ENCODE data around the gene IFNK.
A peak's percentile ranks its signal among the peaks of the same experiment; 100 is the strongest.

IFNK gene

GRCh38 chr9:27511771-27512170 lies 12.3 kb upstream of the IFNK start:
- DNase-seq (ENCODE audit: low read depth in 2 of 2): no peak

DNA sequence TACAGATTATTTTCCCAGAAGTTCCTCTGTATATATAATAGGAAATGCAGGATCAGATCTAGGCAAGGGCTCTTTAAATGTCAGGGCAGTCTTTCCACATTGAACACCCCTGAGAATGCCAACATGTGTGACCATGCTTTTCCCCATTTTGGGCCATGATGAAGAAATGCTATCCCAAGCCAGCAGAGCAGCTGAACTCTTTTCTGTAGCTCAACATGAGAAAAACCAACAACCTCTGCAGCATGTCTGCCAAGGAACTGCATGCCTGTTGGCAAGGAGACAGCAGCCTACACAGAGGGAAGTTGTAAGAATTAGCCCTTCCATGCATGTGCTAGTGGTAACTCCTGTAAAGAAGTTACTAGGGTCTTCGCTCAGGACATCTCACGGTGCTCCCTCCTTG lies 9.5 kb upstream of the IFNK start:
- DNase-seq (ENCODE audit: low read depth in 2 of 2): no peak

GRCh38 chr9:27518006-27518405 lies 6.1 kb upstream of the IFNK start:
- no peak for DNase-seq (ENCODE audit: low read depth in 2 of 2)

DNA sequence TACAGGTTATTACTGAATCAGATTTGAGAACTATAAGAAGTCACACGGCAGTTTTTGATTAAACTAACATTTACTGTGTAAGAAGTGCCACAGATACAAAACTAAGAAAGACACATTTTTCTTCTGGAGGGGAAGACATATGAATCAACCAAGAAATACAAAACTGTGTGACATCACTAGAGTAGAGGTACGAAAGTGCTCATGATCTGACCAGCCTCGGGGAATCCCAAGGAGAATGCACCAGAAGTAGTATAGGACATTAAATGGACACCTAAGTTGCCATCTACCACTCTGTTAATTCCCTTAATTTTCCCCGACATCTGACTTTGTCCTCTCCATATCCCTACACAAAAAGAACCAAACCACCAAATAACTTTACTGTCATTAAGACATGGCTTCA lies 5.3 kb upstream of the IFNK start:
- no peak for DNase-seq (ENCODE audit: low read depth in 2 of 2)

DNA sequence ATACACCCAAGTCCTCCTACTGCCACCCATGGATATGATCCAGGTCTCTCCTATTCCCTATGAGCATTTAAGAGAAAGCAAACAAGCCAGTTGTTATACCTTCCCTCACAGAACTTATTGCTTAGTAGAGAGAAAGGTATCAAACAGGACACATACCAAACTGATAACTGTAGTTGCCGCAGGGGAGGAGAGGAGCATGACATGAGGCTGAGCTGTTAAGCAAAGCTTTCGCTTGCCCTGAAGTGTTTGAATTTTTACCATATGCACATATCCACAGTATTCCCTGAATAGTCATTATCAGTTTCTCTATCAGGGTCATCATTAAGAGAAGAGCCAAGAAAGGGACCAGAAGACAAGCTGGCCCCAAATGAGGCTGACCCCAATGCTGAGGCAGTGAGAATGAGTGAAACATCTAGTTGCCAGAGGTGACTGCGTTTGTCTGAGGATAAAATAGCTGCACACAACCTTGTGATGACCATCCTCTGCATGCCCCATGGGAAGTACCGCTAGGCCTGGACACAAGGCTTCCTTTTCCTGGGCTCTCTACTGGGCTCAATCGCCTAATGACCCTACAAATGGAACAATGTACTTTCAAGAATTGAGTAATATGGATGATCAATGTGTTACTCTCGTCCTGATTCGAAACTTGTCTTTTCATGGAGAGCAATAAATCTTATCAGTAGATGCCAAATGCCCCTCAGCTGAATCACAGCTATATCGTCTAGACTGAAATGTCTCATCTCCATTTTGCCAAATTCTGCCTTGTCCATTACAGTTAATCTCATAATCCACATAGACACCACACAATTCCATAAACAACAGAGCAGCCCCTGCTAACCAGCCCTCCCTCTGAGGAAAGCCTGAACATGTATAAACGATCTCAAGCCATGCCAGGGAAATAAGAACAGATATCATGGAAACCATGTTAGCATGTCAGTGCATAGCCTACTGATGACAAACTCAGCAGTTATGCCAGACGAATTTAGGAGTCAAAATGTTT lies 4.3 kb upstream of the IFNK start:
- DNase-seq (ENCODE audit: low read depth in 2 of 2): no peak

DNA sequence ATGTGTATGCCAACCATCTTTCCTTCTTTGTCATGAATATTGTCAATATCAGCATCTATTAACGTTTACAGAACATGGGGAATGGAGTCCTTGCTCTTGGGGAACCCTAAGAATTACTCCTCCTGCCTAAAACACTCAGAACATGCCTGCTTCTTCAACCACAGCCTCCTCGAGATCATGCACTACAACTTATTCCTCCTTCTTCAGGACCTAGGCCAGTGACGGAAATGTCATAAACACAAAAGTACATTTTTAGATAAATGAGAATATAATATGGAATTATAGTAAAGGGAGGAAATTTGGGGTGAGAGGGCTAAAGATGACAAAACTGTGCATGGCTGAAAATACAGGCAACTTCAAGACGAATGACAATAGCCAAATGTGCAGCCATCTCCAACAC lies 3.1 kb upstream of the IFNK start:
- DNase-seq (ENCODE audit: low read depth in 2 of 2): no peak

- no peak for DNase-seq (ENCODE audit: low read depth in 2 of 2)
Measured at GRCh38 chr9:27523141-27523540, 949 bp upstream of the IFNK start.

GRCh38 chr9:27527702-27528075 lies 3.6 kb downstream of the IFNK start:
- DNase-seq (ENCODE audit: low read depth in 2 of 2): no peak

- DNase-seq (ENCODE audit: low read depth in 2 of 2): peak; percentile 14 to 43
Measured at GRCh38 chr9:27528076-27528885, 4.2 kb downstream of the IFNK start.

DNA sequence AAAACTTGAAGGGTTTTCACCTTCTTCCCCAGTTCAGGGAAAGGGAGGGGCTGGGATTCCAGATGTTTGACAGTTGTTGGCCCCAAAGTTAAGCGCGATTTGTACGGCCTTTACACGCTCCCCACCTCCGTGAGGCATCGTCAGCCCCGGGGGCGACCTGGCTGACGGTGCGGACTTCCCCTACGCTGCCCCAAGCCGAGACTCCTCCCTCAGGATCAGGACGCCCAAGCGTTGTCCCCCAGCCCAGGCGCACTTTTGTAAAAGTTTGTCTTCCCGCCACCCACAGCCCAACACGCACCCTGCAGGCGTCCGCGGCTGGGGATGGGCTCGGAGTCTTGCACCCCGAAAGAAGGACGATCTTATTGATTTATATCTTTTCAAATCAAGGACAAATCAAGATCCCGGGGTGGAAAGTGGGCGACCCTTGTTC lies 4.8 kb downstream of the IFNK start:
- DNase-seq (ENCODE audit: low read depth in 2 of 2): peak in 1 of 2 donors; percentile 43

DNA sequence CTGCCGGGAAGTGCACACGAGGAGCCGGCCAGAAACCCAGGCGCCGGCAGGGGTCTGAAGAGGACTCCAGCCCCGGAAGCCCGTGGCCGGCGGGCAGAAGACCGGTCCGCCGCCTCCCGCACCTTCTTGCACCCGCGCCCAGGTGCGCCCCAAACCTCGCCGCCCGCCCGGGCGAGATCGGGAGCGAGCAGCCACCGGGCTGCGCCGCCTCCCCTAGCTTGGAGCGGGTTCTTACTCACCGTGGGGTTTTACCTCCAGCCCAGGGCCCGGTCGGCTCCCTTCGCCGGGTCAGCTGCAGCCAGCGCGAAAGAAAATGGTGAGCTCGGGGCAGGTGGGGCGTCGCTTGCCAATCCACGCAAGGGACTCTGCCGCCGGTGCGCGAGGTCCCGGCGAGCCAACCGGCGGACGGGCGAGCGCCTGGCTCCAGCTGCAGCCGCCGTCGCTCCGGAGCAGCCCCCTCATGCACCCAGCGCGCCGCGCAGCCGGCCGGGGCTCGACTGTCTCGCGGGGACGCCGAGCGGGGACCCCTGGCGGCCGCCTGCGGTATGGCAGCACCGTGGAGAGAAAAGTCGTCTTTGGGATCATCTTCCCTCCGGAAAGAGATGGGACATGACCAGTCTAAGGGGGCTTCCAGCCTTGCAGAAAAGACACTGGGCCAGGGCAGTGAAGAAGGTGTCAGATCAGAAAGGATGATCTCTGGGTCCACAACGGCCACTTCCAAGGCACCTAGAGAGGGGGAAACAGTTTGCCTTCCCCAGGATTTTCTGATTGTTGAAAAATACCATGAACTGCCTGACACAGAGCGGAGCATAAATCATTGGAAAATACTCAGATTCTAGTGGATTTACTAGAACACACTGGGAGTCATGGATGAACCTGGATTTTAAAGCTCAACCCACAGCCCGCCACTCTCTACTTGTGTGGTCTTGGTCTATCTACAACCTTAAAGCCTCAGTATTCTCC lies 5.5 kb downstream of the IFNK start, which contains the start of gene MOB3B:
TSS of gene MOB3B (minus strand) at position 499 of the 963 bp plus-strand sequence. CDS start 74,264 bp downstream, outside the sequence.
- peak; percentile 45 to 70 for DNase-seq (ENCODE audit: low read depth in 2 of 2)

GRCh38 chr9:27530915-27531755 lies 7.0 kb downstream of the IFNK start:
- DNase-seq (ENCODE audit: low read depth in 2 of 2): no peak

DNA sequence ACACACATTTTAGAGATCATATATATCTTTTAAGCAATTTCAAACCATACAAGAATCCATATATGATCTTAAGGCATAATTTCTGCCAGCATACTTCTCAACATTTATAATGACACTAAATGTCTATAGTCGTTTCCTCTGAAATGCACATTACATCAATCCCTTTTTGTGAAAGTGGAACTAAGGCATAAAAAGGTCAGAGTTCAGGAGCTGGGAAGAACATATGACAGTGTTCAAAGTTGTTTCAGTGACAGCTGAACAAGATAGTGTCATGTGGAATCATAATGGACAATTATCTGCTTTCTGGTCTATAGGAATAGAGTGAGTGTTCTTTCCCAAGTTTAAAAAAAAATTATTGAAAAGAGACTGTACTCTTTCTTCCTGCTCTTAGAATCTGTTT lies 8.0 kb downstream of the IFNK start:
- no peak for DNase-seq (ENCODE audit: low read depth in 2 of 2)

- DNase-seq (ENCODE audit: low read depth in 2 of 2): no peak
Measured at GRCh38 chr9:27533311-27533710, 9.2 kb downstream of the IFNK start.

DNA sequence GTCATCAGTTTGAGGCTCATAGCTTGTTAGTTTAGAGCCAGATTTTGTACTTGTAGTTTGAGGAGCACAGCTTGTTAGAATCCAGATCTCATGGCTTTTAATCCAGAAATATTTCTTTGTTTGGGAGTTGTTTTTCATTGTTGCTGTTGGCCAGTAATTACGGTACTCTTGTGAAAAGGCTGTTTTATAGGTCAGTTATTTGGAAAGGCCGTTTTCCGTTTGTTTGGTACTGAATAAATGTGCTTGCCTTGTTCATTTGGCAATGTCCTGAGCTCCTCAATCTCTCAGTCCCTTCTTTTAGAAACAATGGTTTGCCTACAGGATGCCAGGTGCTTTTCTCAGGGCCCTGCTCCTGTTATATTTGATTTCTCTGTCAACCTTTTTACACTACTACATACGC lies 10.0 kb downstream of the IFNK start:
- DNase-seq (ENCODE audit: low read depth in 2 of 2): no peak

DNA sequence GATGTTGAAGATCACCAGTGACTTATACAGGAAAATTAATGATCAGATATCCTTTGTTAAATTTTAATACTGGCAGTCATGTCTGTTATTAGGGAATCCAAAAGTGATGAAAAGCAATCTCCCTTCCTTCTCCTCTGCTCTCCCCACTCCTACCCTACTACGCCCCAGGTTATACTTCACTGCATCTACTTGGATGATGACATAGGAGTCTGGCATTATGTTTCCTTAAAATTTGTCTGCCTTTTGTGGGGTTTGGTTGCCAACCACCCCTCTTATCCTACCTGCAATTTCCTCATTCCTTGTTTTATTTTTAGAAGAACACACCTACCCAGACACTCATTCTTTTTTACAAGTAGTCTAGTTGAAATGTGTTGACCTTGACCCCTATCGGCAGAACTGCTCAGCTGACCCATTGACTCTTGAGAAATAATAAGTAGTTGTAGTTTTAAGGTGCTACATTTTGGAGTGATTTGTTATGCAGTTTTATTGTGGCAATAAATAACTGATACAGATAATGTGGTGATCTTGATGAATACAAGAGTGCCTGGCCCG lies 10.6 kb downstream of the IFNK start:
- DNase-seq (ENCODE audit: low read depth in 2 of 2): no peak

GRCh38 chr9:27535701-27536118 lies 11.6 kb downstream of the IFNK start:
- DNase-seq (ENCODE audit: low read depth in 2 of 2): no peak

DNA sequence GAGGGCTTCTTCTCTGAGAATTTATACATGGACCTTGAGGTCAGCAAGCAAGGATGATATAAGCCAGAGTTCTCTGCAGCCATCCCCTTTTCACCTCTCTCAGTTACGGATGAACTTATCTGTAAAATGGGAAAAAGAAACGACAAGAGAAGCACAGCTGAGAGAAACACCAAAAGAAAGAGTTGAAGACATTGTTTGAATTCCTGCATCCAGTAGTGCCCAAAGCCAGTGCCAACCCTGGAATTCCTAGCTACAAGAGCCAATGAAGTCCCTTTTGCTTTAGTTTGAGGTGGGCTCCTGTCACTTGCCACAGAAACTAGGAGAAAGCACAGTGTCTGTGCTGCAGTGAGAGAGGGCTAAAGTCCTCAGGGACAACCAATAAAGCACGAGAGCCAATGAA lies 12.1 kb downstream of the IFNK start:
- DNase-seq (ENCODE audit: low read depth in 2 of 2): no peak

- no peak for DNase-seq (ENCODE audit: low read depth in 2 of 2)
Measured at GRCh38 chr9:27537027-27537435, 12.9 kb downstream of the IFNK start.

DNA sequence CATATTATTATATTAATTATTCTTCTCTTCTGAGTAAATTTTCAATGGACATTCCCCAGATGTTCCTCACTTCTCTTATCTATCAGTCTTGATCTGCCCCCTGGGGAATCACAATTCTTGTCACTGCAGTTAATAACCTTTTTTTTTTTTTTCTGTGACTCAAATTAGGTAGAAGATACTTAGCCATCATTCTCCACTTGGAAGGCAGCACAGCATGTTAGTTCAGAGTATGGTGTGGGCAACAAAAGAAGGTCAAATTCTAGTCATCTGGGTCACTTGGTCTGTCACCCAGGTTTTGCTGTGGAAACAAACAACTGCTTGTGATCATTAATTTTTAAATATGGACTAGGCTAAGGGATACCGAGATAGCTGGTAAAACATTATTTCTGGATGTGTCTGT lies 13.7 kb downstream of the IFNK start:
- DNase-seq (ENCODE audit: low read depth in 2 of 2): no peak
